Activated CD4-positive, alpha-beta T cell treated with anti-CD3 and anti-CD28 coated beads for 4 hours (primary cell): Measurements from ENCODE around the gene SLC6A6.

Experiments used
- DNase-seq, 2 donors: peaks; one replicate each; pipeline ENCODE4 v3.0.0-alpha.2; 2020

The SLC6A6 gene

DNA sequence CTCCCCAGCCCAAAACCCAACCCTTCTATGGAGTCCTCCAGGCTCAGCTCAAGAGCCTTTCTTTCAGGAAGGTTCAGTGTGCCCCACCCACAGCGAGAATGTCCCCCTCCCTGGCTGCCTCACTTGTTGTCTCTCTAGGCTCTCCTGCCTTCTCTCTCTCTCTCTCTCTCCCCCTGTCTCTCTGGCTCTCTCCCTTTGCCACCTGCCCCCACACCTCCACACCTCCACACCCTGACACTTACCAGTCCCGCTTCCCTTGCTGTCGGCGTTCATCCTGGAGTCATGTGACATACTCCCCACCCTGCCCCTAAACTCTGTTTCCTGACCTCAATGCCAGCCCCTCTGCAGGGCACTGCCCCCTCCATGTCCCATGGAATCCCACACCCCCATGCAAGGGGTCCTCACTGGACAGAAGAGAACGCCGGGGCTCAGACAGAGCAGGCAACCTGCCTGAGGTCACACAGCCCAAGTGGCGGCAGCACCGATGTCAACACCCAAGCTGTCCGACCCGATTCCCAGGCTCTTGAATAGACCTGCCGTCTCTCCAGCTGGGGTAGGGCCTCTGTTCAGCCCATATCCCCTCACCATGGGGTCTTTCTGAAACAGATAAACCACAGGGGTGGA is 28.5 kb upstream of the SLC6A6 start:
- no peak for DNase-seq

DNA sequence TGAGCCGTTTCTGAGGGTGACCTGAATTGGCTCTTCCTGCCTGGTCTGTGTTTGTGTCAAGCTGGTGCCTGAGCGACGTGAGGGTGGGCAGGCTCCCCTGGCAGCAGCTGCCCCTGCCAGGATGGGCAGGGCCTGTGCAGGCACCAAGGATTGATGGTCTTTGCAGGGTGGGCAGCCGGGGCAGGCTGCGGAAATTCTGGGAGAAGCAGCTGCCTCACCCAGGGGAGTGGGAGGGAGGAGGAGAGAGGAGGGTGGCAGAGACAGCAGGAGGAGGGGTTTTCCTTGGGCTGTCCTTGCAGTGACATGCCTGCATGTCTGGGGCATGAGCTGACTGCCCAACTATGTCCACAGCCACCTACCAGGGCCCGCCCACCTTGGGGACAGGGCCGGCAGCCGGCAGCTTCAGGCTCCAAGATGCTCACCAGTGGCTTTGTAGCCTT is 27.9 kb upstream of the SLC6A6 start:
- no peak for DNase-seq

DNA sequence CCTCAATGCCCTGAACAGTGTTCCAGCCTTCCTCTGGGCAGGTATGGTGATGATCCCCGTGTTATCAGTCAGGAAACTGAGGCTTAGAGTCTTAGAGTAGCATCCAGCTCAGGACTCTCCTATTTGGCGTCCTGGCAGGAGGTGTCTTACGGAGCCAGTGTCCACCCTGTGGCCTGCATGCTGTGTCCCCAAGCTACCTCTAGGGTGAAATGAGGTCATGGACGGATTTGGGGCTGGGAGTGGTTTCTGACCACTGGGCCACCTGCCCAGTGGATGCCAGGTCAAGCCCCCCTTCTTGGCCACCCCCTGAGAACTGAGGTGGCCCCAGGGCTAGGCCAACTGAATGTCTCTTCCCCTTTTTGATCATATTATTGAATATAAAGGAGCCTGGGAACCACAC is 27.2 kb upstream of the SLC6A6 start:
- DNase-seq: no peak

DNA sequence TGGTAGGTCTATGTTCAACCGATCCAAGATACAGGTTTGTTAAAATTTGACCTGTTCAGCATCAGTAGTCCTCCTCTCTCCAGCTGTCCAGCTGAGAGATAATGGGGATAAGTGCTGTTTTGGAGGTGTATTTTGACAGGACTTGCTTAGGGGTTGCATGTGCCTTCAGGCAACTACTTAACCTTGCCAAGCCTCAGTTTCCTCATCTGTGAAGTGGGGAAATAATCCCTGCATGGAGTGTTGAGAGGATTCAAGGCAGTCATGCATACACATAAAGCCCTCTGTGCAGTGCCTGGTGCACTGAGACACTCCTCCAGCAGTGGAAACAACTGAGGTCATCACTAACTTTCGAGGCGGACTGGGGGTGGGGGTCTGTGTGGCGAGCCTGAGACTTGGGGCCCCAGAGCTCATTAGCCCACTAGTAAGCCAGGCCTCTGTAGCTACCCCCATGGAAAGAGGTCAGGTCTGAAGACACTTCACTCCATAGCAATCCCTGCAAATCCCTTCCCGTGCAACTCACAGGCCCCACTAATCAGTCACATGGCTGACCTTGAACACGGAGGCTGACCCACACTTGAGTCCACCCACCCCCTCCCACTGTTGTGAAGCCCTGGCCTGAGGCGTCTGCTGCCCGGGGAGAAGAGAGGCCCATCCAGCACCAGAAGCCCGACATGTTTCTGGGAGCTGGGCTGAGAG is 25.9 kb upstream of the SLC6A6 start:
- no peak for DNase-seq

DNA sequence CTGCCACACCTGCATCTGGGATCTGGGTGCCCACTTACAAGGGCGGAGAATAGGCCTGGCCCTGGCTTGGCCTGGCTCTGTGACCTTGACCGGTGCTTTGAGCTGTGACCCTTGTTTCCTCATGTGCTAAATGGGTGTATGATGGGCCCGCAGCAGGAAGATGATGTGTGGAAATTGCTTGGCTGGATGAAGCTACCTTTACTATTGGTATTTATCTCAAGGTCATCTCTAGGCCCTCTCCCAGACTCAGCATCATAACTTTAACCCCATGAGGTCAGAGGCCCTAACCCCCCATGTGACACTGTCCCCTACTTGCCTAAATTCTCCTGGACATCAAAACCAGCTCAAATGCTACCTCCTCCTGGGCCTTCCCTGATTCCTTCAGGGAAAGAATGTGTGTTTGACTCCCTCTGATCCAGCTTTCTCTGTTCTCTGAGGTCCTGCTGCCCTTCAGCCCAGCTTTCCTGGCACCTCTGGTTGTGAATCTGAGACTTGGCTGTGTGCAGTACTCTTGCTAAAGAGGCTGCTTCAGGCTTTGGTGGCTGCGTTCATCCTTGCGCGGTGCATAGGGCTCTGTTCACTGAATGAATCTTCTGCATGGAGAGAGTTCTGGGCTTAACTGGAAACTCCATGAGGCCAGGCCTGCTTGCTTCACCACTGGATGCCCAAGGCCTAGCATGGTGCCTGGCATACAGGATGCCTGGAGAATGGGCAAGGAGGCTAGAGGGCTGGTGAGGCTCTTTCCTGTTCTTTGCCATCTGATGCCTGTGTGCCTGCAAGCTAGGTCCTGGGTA is 25.2 kb upstream of the SLC6A6 start:
- no peak for DNase-seq

DNA sequence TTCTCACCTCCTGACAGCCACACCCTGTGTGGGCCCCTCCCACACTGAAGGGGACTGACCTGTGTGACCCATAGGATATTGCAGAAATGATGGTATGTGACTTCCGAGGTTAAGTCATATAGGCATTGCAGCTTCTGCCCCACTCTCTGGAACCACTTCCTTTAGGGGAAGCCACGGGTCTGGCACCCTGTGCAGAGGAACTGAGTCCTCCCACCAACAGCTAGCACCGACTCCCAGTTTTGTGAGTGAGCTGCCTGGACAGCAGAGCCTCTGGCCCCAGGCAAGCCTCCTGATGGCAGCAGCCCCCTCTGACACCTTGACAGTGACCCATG is 24.6 kb upstream of the SLC6A6 start:
- no peak for DNase-seq

DNA sequence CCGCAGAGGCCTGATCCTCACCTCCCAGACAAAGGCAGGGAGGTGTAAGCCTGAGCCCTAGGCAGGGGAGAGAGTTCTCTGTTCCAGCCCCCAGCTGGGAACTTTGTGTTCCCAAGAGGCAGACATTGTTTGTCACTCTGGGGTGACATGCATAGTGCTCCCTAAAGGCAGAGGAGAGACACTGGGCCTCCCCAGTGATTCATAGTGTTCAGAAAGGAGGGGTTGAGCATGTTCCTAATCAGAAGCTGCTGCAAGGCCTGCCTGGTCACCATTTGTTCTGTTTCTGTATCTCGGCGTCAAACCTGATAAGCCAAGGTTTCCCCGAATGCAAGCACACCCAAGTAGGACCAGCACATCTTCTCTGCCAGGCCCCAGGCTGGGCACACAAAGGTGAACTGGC is 24.0 kb upstream of the SLC6A6 start:
- DNase-seq: no peak

DNA sequence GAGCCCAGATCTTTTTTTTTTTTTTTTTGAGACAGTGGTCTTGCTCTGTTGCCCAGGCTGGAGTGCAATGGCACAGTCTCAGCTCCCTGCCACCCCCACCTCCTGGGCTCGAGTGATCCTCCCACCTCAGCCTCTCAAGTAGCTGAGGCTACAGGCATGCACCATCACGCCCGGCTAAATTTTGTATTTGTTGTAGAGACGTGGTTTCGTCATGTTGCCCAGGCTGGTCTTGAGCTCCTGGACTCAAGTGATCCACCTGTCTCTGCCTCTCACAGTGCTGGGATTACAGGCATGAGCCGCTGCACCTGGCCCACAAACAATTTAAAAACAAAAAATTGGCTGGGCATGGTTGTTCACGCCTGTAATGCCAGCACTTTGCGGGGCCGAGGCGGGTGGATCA is 22.6 kb upstream of the SLC6A6 start:
- DNase-seq: no peak

DNA sequence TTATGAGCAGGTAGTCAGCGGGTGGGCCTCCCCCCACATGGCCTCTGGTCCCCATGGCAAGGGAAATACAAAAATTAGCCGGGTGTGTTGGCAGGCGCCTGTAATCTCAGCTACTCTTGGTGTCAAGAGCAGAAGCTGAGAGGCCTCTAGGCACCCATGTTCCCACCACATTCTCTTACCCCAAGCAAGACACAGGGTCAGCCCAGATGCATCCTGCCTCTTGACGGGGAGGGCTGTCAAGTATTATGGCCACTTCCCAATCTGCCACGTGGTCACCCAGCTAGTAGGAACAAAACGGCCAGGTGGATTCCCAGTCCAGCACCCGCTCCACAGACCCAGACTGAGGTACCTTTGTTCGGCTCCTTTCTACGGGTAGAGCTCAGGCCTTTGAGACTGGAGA is 16.2 kb upstream of the SLC6A6 start:
- DNase-seq: no peak

DNA sequence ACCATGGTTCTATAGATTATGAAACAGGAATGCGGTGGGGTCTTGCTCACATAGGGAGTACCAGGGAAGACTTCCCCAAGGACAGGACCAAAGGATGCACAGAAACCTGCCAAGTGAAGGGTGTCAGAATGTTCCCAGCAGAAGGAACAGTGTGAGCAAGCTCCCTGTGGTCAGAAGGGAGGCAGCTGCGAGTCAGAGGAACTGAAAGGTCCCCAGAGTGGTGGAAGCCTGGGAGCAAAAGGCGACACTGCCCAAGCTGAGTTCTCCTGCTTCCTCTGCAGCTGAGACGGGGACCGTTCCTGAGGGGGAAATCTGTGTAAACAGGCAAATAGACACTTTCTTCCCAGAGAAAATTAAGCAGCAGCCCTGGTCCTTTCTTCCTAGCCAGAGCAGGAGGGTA is 14.2 kb upstream of the SLC6A6 start:
- no peak for DNase-seq

DNA sequence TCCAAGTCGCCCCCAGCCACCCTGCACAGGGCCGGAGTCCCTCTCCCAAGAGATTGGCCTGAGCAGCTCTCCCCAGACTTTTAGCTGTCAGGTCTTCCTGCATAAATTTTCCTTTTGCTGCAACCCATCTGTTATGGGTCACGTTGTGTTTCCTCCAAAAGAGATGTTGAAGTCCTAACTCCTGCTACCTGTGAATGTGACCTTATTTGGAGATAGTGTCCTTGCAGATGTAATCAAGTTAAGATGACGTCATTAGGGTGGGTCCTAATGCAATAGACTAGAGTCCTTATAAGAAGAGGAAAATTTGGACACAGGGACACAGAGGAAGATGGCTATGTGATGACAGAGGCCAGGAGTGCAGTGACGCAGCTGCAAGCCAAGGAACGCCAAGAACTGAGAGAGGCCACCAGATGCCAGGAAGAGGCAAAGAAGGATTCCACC is 13.2 kb upstream of the SLC6A6 start:
- DNase-seq: no peak

DNA sequence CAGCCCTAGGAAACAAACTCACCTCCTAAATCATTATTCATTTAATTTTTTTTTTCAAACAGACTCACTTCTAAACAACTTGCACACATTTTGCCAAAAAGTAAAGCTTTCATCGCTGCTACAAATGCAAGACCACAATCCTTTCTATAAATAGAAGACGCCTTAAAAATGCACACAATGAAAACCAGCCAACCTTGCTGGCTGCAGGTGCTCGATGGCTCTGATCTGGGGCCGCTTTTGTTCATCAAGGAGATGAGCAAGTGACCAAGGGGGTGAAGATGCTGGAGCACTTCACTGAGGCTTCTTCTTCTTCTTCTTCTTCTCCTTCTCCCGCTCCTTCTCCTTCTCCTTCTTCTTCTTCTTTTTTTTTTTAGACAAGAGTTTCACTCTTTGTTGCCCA is 12.7 kb upstream of the SLC6A6 start:
- no peak for DNase-seq

DNA sequence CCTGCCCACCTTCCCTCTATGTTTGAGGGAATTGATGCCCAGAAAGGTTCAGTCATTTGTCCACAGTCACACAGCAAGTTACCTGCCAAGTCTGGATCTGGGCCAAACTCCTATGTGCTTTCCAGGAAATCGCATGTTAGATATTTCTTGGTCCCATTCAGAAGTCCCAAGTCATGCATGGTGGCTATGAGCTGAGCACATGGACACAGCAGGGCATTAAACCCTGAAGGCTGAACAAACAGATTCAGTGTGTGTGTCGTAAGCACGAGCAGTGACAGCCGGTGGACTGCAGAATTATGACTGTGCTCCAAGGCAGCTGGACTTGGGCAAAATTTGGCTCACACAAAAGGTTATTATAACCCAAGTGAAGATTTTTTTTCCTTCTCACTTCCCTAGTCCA is 11.4 kb upstream of the SLC6A6 start:
- no peak for DNase-seq

DNA sequence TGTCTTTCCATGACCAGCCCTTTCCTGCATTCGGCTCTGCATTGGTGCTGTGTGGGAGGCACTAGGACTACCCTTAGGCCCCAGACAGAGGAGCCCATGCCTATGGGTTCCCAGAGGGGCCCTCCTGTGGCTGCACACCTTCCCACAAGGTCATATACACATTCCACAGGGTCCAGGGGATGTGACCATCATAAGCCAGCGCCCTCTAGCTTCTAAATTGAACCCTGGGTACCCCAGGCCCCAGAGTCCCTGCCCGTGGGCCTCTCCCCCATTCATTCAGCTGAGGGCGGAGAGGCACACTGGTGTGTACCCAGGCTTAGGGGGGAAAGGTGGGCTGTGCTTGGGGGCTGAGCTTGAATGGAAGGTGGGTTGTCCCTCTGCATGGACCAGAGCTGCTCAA is 10.2 kb upstream of the SLC6A6 start:
- DNase-seq: no peak

DNA sequence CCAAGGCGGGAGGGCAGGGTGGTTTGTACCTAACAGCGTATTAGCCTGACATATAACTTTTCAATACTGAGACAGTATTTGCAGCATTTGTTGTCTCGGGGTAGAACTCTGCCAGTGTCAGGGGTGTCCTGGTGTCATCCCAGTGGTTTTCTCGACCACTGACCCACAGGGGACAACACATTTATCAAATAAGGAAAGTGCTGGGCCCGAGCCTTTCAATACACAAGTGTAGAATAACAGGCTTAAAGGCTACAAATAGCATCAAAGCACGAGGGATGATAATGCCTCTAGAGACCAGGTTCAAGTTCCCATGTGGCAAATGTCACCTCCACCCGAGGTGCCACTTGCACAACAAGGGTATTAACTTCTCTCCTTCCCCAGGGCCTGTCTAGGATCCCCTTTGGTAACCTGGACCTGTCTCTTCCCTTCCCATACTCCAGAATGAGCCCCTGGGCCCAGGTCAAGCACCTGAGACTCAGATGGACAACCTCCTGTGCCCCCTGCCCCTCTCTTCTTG is 9.5 kb upstream of the SLC6A6 start:
- DNase-seq: no peak

DNA sequence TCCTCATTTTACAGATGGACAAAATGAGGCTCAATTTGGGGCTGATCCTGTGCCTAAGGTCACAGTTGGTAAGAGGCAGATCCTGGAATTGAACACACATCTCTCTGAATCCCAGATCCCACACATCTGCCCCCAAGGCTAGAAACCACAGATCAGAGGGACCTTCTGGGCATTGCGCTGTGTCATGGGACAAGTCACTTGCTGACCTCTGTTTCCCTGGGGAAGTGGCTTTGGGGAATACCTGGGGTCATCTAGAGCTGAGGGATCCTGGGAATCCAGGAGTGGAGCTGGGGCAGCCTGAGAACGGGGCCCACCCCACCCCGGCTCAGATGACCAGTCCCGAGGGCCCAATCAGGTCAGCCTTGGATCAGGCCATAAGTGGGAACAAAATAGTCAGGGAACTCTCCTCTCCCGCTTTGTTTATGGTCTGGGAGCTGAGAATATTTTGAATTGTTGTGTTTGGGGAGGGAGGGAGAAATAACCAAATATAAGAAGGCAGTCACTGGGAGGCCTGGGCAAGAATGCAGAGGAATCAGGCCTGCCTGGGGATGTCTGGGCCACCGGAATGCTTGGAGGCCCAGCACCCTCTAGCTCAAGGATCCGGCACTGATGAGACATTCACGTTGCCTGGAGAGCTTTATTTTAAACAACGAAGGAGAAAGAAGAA is 8.8 kb upstream of the SLC6A6 start:
- no peak for DNase-seq

DNA sequence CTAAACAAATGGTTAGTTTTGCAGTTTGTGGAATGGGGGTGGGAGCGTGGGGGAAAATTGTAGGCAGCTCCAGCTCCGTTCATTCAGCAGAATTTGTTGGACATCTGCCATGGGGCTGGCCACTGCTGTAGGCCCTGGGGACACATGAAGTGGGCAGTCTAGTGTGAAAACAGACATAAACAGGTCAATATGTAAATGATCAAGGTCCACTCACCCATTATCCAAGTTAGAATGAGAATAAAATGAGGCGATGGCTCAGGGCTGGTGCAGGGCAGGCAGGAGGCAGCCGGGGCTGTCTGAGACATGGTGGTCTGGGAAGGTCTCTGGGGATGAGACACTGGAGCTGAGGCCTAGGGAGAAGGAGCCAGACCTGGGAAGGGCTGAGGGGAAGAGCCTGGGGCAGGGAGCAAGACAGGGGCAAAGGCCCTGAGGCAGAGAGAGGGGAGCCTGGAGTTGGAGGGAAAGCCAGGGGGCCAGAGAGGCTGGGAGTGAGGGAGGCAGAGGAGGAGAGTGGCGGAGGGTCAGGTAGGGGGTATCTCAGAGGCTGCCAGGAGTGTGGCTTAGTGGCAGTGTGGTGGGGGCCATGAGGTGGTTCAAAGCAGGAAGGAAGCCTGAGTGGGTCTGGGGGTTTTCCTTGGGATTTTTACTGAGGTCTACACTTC is 6.2 kb upstream of the SLC6A6 start:
- DNase-seq: no peak

DNA sequence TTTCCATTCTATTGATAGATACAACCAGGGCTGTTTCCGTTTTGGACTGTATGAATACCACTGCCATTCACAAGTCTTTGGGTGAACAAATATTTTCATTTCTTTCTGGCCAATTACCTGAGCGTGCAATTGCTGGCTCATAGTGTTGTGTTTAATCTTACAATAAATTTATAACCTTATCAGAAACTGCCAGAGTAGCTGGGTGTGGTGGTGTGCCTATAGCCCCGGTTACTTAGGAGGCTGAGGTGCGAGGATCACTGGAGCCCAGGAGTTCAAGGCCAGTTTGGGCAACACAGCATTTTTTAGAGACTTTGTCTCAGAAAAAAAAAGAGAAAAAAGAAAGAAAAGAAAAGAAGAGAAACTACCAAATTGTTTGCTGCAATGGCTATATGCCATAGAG is 5.4 kb upstream of the SLC6A6 start:
- no peak for DNase-seq

DNA sequence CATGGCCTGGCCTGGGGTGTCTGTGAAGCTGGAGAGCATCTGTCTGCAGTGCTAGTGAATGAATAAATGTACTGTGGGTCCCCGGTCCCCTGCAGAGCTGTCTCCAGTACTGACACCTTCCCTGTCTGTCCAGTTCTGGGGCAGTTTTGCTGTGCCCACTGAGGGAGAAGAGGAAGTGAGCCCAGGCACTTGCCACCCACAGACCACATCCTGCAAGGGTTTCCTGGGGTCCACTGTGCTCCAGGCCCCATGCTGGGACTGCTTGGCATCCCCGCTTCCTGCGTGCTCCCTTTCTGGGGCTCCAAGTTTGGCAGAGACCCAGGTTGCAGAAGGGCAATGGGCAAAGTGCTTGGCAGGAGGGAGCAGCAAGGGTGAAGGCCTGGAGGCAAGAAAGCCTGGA is 4.9 kb upstream of the SLC6A6 start:
- DNase-seq: no peak

DNA sequence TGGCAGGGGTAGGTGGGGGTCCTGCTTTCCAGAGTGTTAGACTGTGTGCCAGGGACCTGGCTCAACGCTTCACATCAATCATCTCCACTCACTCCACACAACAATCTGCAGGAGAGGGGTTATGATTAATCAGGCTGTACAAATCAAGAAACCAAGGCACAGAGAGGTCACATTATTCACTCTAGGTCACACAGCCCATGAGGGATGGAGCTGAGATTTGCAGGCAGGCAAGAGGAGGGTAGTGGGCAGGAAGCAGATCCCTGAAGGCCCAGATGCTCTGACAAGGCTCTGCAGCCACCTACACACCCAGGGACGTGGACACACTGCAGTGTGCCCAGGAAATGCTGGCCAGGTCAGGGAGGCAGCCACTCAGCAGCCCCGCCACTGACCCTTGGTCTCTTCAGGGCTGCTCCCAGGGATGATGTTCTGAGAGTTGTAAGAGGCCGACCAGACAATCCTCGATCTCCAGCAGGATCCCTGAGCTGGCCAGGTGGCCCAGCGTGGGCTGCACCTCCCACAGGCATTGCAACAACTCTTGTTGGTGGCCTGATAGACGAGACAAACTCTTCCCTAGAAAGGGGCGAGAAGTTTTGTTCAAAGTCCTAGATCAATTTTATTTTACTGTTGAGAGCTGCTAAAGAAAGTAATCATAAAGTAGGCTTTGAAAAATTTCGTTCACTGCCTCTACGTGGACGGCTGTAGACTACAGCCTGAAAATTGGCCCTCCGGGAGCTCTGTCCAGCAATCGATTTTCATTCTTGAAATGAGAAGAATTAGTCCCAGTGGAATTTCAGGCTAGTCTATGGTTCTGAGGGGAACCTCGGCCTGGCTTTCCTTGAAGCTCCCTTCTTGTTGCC is 4.2 kb upstream of the SLC6A6 start:
- no peak for DNase-seq

DNA sequence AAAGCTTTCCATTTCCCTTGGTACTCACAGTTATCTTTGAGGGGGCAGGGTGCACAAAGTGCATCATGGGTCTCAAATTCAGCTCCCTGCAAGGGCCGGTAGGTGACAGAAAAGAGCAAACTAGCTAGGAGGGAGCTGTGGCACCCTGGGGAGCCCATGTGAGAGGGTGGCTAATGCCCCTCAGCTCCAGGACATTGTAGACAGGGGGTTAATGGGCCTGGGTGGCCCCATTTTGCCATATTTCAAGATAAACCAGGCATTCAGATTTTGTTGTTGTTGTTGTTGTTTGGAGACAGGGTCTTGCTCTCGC is 3.7 kb upstream of the SLC6A6 start:
- no peak for DNase-seq

DNA sequence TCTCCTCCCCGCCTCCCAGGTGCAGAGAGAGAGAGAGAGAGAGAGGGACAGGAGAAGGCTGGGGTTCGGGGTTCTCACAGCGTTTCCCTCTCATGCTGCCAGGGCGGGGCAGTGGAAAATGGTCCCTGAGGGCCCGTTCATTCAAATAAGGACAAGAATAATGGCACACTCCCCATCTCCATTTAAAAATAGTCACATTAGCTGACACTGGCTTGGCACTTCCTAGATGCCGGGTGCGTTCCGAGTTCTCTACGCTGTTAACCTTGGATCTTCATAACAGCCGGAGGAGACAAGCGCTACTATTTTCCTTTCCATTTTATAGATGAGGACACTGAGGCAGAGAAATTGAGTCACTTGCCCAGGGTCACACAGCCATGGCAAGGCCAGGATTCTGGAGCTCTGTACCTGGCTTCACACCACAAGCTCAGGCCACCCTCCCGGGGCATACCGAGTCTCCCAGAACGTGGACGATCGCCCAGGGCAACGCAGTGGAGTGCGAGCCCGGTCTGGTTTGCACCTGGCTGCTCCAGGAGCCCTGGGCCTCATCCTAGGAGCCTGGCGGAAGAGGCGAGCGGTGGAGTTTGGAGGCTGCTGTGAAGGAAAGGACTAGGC is 608 bp upstream of the SLC6A6 start:
- no peak for DNase-seq
